Measurements from ENCODE around the gene MCM10. TPM values are rescaled to one million over a fixed set of nuclear protein-coding genes. Genes with fewer than 3 reads are reported as not detected.

MCM10 gene
- total RNA-seq: 5.0 TPM

DNA sequence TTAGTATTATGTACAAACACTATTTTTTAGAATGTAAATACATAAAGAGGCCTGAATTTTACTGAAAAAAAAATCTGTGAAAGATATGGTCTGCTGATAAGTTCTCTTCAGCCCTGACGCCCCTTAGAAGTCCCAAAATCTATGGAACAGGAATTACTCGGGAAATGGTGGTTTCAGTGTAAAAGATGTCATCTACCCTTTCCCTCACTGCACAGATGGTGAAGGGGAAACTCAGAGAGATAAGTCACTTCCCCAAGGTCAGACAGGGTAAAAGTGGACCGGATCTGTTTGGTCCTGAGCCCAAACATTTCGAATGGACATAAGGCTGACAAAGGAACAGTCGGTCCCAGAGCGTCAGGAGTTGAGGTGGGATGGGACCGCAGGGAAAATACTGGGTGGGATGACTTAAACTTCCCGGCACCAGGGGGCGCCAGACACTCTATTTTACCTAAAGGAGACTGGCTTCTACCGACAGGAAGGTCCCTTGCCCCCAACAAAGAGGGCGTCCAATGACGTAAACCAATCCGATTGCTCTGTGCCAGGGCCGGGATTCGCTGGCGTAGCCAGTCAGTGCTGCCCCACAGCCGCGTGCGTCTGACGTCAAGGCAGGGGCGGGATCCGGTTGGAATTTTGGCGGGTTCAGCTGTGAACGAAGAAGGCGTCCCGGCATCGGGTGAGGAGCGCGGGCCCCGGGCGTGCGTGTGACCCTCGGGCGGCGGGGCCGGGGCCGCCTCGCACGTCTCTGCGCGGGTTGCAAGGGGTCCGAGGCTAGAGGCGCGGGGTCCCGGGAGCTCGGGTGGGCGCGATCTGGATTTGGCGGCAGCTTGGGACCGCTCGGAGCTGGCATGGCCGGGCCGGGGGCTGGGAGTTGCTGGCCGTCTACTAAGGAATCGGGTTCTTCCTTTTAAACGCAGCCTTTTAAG lies at the start of gene MCM10:
MCM10 (plus strand) TSS at position 625 of the 923 bp plus-strand sequence. CDS start 2,645 bp downstream, outside the sequence.

DNA sequence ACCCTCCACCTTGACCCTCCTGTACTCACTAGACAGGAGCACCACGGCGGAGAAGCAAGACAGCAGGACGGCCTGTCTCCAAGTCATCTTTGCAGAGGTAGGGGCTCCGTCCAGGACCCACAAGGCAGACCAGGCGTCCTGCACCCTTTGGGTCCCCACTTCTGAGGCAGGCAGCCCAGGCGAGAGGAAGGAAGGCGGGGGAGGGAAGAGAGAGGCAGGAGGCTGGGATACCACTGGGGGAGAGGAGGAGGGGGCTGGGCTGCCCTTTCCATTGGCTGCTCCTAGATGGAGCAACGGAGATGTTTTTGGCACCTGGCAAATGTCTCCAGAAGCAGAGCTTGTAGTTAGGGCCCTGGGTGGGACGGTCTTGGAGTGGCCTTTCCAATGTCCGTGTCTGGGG lies 72.8 kb downstream of the MCM10 start, which contains the start of gene UCMA:
UCMA (minus strand) TSS at position 203 of the 400 bp plus-strand sequence; CDS start at position 87, 116 bp downstream.

Small RNA genes lying within 50 kb of the gene (small RNA-seq; reads per million reads assigned to genes)
- not detected for gene RNU6-6P (ENCODE audit: low replicate concordance)

Other genes with a start within 250 kb of the MCM10 start
- 13.8 TPM for gene CCDC3, start 159.8 kb upstream of the MCM10 start, total RNA-seq
- gene OPTN, start 61.4 kb upstream of the MCM10 start, total RNA-seq: 70.1 TPM
- not detected for gene UCMA, start 72.8 kb downstream of the MCM10 start, total RNA-seq
- 11.0 TPM for gene PHYH, start 138.5 kb downstream of the MCM10 start, total RNA-seq
- gene SEPHS1, start 186.7 kb downstream of the MCM10 start, total RNA-seq: 50.1 TPM